NCI-H748 (cell line): ENCODE measurements around the gene BCDIN3D.

Experiments
- DNase-seq: peaks from one replicate; lab custom pipeline; 2025; ENCODE audit not compliant: unreplicated experiment; lab: John Stamatoyannopoulos, UW

The BCDIN3D gene

GRCh38 chr12:49823350-49823749 lies 19.6 kb downstream of the BCDIN3D start:
- DNase-seq: no peak

- DNase-seq: no peak
Measured at GRCh38 chr12:49821373-49822287, 21.3 kb downstream of the BCDIN3D start.

- DNase-seq: no peak
Measured at GRCh38 chr12:49819786-49820185, 23.1 kb downstream of the BCDIN3D start.

- no peak for DNase-seq
Measured at GRCh38 chr12:49818241-49818895, 24.5 kb downstream of the BCDIN3D start.

- no peak for DNase-seq
Measured at GRCh38 chr12:49813131-49813530, 29.8 kb downstream of the BCDIN3D start.

GRCh38 chr12:49811961-49812401 lies 30.9 kb downstream of the BCDIN3D start:
- DNase-seq: no peak

- DNase-seq: no peak
Measured at GRCh38 chr12:49811136-49811535, 31.8 kb downstream of the BCDIN3D start.

- DNase-seq: no peak
Measured at GRCh38 chr12:49809906-49810389, 33.0 kb downstream of the BCDIN3D start.

GRCh38 chr12:49809381-49809905 lies 33.5 kb downstream of the BCDIN3D start:
- DNase-seq: no peak

- no peak for DNase-seq
Measured at GRCh38 chr12:49808686-49809380, 34.1 kb downstream of the BCDIN3D start.

- no peak for DNase-seq
Measured at GRCh38 chr12:49807991-49808580, 34.8 kb downstream of the BCDIN3D start.

GRCh38 chr12:49806877-49807276 lies 36.0 kb downstream of the BCDIN3D start:
- no peak for DNase-seq

GRCh38 chr12:49806321-49806813 lies 36.5 kb downstream of the BCDIN3D start:
- DNase-seq: no peak

- DNase-seq: no peak
Measured at GRCh38 chr12:49805409-49805808, 37.5 kb downstream of the BCDIN3D start.

- DNase-seq: no peak
Measured at GRCh38 chr12:49804821-49805220, 38.1 kb downstream of the BCDIN3D start.

GRCh38 chr12:49803693-49804450 lies 39.0 kb downstream of the BCDIN3D start:
- DNase-seq: no peak

GRCh38 chr12:49801141-49802063 lies 41.5 kb downstream of the BCDIN3D start:
- DNase-seq: no peak

GRCh38 chr12:49800421-49801140 lies 42.3 kb downstream of the BCDIN3D start:
- DNase-seq: no peak
